Upper lobe of left lung (tissue), 6 donors: ENCODE results near the gene CCDC106. TPM values are rescaled to one million over a fixed set of nuclear protein-coding genes. Genes with fewer than 3 reads are reported as not detected.
A peak's percentile ranks its signal among the peaks of the same experiment; 100 is the strongest.

Experiments used
- ATAC-seq, 2 donors: fragments of 200-7000 bp; cut with Tn5 transposase; one replicate each; pipeline ENCODE4 v1.9.1; 2022; ENCODE audit warnings: mild to moderate bottlenecking in 2 of 2, moderate library complexity in 2 of 2; ENCODE audit not compliant: low FRiP score in 2 of 2
- DNase-seq, 2 donors: peaks; one replicate each; pipeline ENCODE4 v3.0.0-alpha.2; 2019 to 2020
- H3K27ac ChIP-seq, 4 donors: fragments of 200-600 bp; sonication (generic); one replicate each; pipeline ENCODE4 v1.5.1; 2016 to 2019
- H3K27me3 ChIP-seq, 4 donors: fragments of 200-600 bp; sonication (generic); one replicate each; pipeline ENCODE4 v1.5.1; 2017 to 2019
- H3K36me3 ChIP-seq, 4 donors: fragments of 200-600 bp; sonication (generic); one replicate each; pipeline ENCODE4 v1.5.1; 2016 to 2019
- H3K4me1 ChIP-seq, 4 donors: fragments of 200-600 bp; sonication (generic); one replicate each; pipeline ENCODE4 v1.5.1; 2018 to 2019
- H3K4me3 ChIP-seq, 4 donors: fragments of 200-600 bp; sonication (generic); one replicate each; pipeline ENCODE4 v1.5.1; 2017 to 2019; ENCODE audit warnings: mild to moderate bottlenecking in 2 of 4, moderate library complexity in 1 of 4
- H3K9me3 ChIP-seq, 4 donors: fragments of 200-600 bp; sonication (generic); one replicate each; pipeline ENCODE4 v1.5.1; 2018 to 2019
- CTCF ChIP-seq, 6 experiments: fragments of 450-650 bp in 4 of 6; fragments of 200-600 bp in 2 of 6; sonication (generic) in 2 of 6; IDR thresholded peaks; one replicate each; pipeline ENCODE4 v1.5.1; 2016 to 2019; ENCODE audit warnings: antibody characterized with exemption in 6 of 6
- EP300 ChIP-seq, 4 donors: sonication (generic); formaldehyde crosslinking; IDR thresholded peaks; one replicate each; pipeline ENCODE4 v1.5.1; 2017; ENCODE audit warnings: antibody characterized with exemption in 4 of 4, control low read depth in 2 of 4
- POLR2A ChIP-seq, 4 donors: fragments of 450-650 bp; IDR thresholded peaks; one replicate each; pipeline ENCODE4 v1.5.1; 2016 to 2017; ENCODE audit warnings: antibody characterized with exemption in 4 of 4, mild to moderate bottlenecking in 2 of 4
- POLR2AphosphoS5 ChIP-seq, 2 donors: sonication (generic); formaldehyde crosslinking; IDR thresholded peaks; one replicate each; pipeline ENCODE4 v1.5.1; 2017; ENCODE audit warnings: antibody characterized with exemption in 2 of 2
- WGBS, 2 donors: methylation state at CpG; one replicate each; pipeline ENCODE4 v1.1.5; 2017 to 2018; 5-methylcytosine and 5-hydroxymethylcytosine counted together
- total RNA-seq, 6 donors: library from RNA; depleted of rRNA in 4 of 6; stranded (reverse); fragments of >200 nt in 4 of 6; gene quantifications; one replicate each; pipeline versions ENCODE4 v1.1.0 to v1.2.1, GENCODE V29; 2016 to 2021
- donor health status: DM: no; HTN: no; CAD: no; lungs with moderate emphysema.
- donor health status: DM: no; HTN: yes; CAD: no; lungs with severe emphysema.

The CCDC106 gene
- total RNA-seq, 6 donors from 2014 or later, result 15.3 to 44.0 (median 17.1) TPM

DNA sequence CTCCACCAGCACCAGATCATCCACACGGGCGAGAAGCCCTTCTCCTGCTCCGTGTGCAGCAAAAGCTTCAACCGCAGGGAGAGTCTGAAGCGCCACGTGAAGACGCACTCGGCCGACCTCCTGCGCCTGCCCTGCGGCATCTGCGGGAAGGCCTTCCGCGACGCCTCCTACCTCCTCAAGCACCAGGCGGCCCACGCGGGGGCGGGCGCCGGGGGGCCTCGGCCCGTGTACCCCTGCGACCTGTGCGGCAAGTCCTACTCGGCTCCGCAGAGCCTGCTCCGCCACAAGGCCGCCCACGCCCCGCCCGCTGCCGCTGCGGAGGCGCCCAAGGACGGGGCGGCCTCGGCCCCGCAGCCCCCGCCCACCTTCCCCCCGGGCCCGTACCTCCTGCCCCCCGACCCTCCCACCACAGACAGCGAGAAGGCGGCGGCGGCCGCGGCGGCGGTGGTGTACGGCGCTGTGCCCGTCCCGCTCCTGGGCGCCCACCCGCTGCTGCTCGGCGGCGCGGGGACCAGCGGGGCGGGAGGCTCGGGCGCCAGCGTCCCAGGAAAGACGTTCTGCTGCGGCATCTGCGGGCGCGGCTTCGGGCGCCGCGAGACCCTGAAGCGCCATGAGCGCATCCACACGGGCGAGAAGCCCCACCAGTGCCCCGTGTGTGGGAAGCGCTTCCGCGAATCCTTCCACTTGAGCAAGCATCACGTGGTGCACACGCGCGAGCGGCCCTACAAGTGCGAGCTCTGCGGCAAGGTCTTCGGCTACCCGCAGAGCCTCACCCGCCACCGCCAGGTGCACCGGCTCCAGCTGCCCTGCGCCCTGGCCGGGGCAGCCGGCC, 33.1 kb upstream of the CCDC106 start:
- H3K27ac ChIP-seq, result no peak overlapping the region
- H3K27me3 ChIP-seq, result no peaks in the 10 kb centered on the region
- no peak overlapping the region for H3K4me3 ChIP-seq
- WGBS, 2 donors, result 93 to 96% methylated on average over 11 to 84 of the region's 98 CpGs
- DNase-seq (peak in 1 of 2 donors; percentile 84), ATAC-seq (no peak)
- peaks cover 13 to 32% (median 24%) of the 10 kb centered on the region in 4 donors for H3K4me1 ChIP-seq
- no peaks in the 10 kb centered on the region for H3K9me3 ChIP-seq
- no peak for TF ChIP-seq EP300 (IDR thresholded peaks at IDR 0.05)
- no peak for TF ChIP-seq CTCF (IDR thresholded peaks at IDR 0.05)
- no peak for TF ChIP-seq POLR2A (IDR thresholded peaks at IDR 0.05)
- TF ChIP-seq POLR2AphosphoS5 (IDR thresholded peaks at IDR 0.05), result no peak
- H3K36me3 ChIP-seq, result peaks cover 14 to 53% (median 36%) of the 10 kb centered on the region in 4 donors

GRCh38 chr19:55615543-55616394, 32.2 kb upstream of the CCDC106 start:
- DNase-seq, result peak in 1 of 2 donors; percentile 83
- peaks cover 19 to 39% (median 28%) of the 10 kb centered on the region in 4 donors for H3K4me1 ChIP-seq
- peaks cover 14 to 49% (median 34%) of the 10 kb centered on the region in 4 donors for H3K36me3 ChIP-seq
- no peak overlapping the region for H3K27ac ChIP-seq
- 95 to 98% methylated on average over 47 to 66 of the region's 88 CpGs for WGBS, 2 donors
- ATAC-seq, result no peak
- no peaks in the 10 kb centered on the region for H3K27me3 ChIP-seq
- TF ChIP-seq CTCF (IDR thresholded peaks at IDR 0.05) (no peak), EP300 (IDR thresholded peaks at IDR 0.05) (no peak), POLR2A (IDR thresholded peaks at IDR 0.05) (no peak), POLR2AphosphoS5 (IDR thresholded peaks at IDR 0.05) (no peak)
- no peaks in the 10 kb centered on the region for H3K9me3 ChIP-seq
- H3K4me3 ChIP-seq, result no peak overlapping the region

DNA sequence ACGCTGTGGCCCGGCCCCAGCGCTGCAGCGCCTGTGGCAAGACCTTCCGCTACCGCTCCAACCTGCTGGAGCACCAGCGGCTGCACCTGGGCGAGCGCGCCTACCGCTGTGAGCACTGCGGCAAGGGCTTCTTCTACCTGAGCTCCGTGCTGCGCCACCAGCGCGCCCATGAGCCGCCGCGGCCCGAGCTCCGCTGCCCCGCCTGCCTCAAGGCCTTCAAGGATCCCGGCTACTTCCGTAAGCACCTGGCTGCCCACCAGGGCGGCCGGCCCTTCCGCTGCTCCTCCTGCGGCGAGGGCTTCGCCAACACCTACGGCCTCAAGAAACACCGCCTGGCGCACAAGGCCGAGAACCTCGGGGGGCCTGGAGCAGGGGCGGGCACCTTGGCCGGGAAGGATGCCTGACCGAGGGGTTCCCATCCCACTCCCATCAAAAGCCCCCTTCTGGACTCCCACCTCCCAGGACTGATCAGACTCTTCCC, 31.6 kb upstream of the CCDC106 start:
- Histone ChIP-seq H3K9me3 (no peaks in the 10 kb centered on the region), H3K4me3 (no peak overlapping the region)
- WGBS, 2 donors, result 92 to 98% methylated on average over 32 to 35 of the region's 38 CpGs

DNA sequence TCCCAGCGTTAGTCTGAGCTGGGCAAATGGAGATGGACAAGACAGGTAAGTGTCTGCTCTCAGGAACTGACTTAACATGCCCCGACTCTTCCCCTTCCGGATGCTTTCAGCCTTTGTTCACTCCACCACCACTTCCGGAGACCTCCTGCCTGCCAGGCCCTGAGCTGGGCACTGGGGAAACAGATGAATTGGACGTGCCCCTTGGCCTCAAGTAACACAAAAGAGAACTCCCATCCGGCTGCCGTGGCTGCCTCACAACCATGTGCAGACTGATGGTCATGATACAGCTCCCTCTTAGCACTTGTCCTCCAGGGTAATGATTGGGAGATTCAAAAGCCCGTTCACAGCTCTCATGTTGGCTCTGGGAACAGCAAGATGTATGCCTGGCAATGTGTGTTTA, 30.6 kb upstream of the CCDC106 start:
- no peak for ATAC-seq
- Histone ChIP-seq H3K36me3 (peaks cover 16 to 62% (median 39%) of the 10 kb centered on the region in 4 donors), H3K27me3 (no peaks in the 10 kb centered on the region), H3K27ac (peak overlapping the region in 1 of 4 donors; percentile 64), H3K4me3 (no peak overlapping the region), H3K9me3 (no peaks in the 10 kb centered on the region), H3K4me1 (peaks cover 15 to 30% (median 22%) of the 10 kb centered on the region in 4 donors)
- no peak for DNase-seq
- TF ChIP-seq EP300 (IDR thresholded peaks at IDR 0.05) (no peak), POLR2A (IDR thresholded peaks at IDR 0.05) (no peak), POLR2AphosphoS5 (IDR thresholded peaks at IDR 0.05) (no peak), CTCF (IDR thresholded peaks at IDR 0.05) (no peak)
- WGBS, 2 donors, result 78 to 87% methylated on average over 6 to 8 of the region's 8 CpGs

More for the DNA sequence above, 31.6 kb upstream of the CCDC106 start:
- Histone ChIP-seq H3K4me1 (peaks cover 21 to 39% (median 27%) of the 10 kb centered on the region in 4 donors), H3K36me3 (peaks cover 14 to 52% (median 36%) of the 10 kb centered on the region in 4 donors), H3K27ac (no peak overlapping the region), H3K27me3 (no peaks in the 10 kb centered on the region)
- DNase-seq, result peak in 1 of 2 donors; percentile 85
- no peak for TF ChIP-seq EP300 (IDR thresholded peaks at IDR 0.05)
- TF ChIP-seq POLR2AphosphoS5 (IDR thresholded peaks at IDR 0.05), result no peak
- no peak for TF ChIP-seq POLR2A (IDR thresholded peaks at IDR 0.05)
- no peak for TF ChIP-seq CTCF (IDR thresholded peaks at IDR 0.05)
- ATAC-seq, result no peak
